Esophagus muscularis mucosa (tissue), 4 donors: Measurements from ENCODE around the gene SHISA6.

ENCODE experiments used
- EP300 ChIP-seq: sonication (generic); formaldehyde crosslinking; IDR thresholded peaks from one replicate; pipeline ENCODE4 v1.6.1; 2017; ENCODE audit warnings: antibody characterized with exemption
- POLR2A ChIP-seq: fragments of 450-650 bp; IDR thresholded peaks from one replicate; pipeline ENCODE4 v1.6.1; 2017; ENCODE audit warnings: antibody characterized with exemption, moderate library complexity, mild to moderate bottlenecking, low read depth
- TF ChIP-seq, protein P1 (sequence below), 3 experiments: fragments of 200-600 bp in 2 of 3; fragments of 450-650 bp in 1 of 3; sonication (generic) in 2 of 3; IDR thresholded peaks; one replicate each; pipeline ENCODE4 v1.5.1; 2017 to 2019; ENCODE audit warnings: antibody characterized with exemption in 3 of 3, mild to moderate bottlenecking in 2 of 3, moderate library complexity in 1 of 3

GRCh38 chr17:11487469-11487868 lies 246.5 kb downstream of the SHISA6 start:
- TF ChIP-seq, protein P1, sequence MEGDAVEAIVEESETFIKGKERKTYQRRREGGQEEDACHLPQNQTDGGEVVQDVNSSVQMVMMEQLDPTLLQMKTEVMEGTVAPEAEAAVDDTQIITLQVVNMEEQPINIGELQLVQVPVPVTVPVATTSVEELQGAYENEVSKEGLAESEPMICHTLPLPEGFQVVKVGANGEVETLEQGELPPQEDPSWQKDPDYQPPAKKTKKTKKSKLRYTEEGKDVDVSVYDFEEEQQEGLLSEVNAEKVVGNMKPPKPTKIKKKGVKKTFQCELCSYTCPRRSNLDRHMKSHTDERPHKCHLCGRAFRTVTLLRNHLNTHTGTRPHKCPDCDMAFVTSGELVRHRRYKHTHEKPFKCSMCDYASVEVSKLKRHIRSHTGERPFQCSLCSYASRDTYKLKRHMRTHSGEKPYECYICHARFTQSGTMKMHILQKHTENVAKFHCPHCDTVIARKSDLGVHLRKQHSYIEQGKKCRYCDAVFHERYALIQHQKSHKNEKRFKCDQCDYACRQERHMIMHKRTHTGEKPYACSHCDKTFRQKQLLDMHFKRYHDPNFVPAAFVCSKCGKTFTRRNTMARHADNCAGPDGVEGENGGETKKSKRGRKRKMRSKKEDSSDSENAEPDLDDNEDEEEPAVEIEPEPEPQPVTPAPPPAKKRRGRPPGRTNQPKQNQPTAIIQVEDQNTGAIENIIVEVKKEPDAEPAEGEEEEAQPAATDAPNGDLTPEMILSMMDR (IDR thresholded peaks at IDR 0.05): no peak
- TF ChIP-seq POLR2A (no peak), EP300 (no peak)
